NCI-H524 treated with DMSO at 0.1 percent for 48 hours (cell line): Measurements from ENCODE around the gene SPAG7.
"Not testable (repeated sequence)": the region's sequence is repeated elsewhere in the genome, so short reads cannot be mapped to it uniquely, and the experiment has no call there.

Experiments
- DNase-seq: peaks from one replicate; lab custom pipeline; 2025; lab: John Stamatoyannopoulos, UW

The SPAG7 gene

DNA sequence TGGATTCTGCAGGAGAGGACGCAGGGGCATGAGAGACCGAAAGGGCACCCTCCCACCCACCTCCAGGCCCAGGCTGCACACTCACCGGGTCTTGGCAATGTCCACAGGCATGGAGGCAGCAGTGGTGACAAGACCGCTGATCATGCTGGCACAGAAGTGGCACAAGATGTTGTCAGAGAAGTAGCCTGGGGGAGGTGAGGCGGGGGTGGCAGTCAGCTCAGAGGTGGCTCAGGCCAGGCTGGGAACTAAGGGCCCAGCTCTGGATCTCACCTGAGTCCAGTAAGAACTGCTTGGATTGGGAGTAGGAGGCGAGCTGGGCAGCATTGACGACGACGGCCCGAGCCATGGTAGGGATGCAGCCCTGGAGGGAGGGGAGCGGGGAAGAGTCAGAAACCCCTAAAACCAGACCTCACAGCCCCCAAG is 29.5 kb downstream of the SPAG7 start:
- no peak for DNase-seq

DNA sequence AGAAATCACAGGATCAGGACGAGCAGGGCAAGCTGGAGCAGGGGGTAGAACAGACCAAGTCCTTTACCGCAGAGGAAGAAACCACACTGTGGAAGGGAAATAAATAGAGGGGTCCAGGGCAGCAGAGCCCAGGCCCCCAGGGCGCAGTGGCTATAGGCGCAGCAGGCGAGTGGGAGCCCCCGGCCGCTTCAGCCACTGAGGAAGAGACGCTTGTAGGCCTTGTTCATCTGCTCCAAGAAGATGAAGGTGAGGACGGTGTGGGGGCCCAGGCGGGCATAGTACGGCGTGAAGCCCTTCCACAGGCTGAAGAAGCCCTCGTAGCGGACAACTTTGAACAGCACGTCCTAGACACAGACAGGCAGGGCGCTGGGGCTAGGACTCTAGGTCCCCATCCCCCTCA is 30.1 kb downstream of the SPAG7 start:
- no peak for DNase-seq

DNA sequence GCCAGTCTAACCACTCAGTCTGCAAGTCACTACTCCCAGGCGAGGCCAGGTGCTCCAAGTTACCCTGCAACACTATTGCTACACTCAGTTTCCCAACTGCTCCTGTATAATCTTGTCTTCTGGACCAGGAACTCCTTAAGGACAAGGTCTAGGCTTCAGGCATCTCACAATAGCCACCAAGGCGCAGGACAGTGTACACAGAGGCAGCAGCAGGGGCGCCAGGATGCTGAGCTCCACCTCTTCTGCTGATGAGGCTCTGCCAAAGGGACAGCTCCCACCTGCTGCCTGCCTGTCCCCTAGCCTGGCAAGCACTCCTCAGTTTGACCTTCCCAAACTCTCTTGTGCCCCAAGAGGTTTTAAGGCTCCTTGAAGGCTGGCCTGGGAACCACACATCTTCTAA is 31.2 kb downstream of the SPAG7 start:
- DNase-seq: no peak

- no peak for DNase-seq
Measured at GRCh38 chr17:4935650-4936049, 32.0 kb downstream of the SPAG7 start.

- no peak for DNase-seq
Measured at GRCh38 chr17:4934173-4934979, 33.2 kb downstream of the SPAG7 start.

- DNase-seq: no peak
Measured at GRCh38 chr17:4933646-4934045, 34.0 kb downstream of the SPAG7 start.

DNA sequence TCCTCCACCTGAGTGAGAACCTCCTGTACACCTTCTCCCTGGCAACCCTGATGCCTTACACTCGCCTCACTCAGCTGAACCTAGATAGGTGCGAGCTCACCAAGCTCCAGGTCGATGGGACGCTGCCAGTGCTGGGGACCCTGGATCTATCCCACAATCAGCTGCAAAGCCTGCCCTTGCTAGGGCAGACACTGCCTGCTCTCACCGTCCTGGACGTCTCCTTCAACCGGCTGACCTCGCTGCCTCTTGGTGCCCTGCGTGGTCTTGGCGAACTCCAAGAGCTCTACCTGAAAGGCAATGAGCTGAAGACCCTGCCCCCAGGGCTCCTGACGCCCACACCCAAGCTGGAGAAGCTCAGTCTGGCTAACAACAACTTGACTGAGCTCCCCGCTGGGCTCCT is 34.9 kb downstream of the SPAG7 start:
- DNase-seq: no peak

GRCh38 chr17:4931963-4932362 is 35.7 kb downstream of the SPAG7 start, which contains the start of gene GP1BA:
GP1BA (plus strand) TSS chr17:4932277; CDS start chr17:4932605, 328 bp downstream.
- DNase-seq: no peak

DNA sequence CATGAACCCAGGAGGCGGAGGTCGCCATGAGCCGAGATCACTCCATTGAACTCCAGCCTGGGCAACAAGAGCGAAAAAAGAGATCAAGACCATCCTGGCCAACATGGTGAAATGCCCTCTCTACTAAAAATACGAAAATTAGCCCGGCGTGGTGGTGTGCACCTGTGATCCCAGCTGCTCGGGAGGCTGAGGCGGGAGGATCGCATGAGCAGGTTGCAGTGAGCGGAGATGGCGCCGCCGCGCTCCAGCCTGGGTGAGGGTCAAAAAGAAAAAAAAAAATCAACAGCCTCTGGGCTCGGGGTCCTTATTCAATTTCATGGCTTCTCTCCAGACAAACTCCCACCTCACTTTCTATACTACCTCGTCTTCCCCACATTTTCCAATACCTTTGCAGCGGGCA is 38.7 kb downstream of the SPAG7 start:
- DNase-seq: no peak

GRCh38 chr17:4926577-4927335 is 40.9 kb downstream of the SPAG7 start:
- DNase-seq: not testable (repeated sequence)

GRCh38 chr17:4921320-4921719 is 46.3 kb downstream of the SPAG7 start:
- no peak for DNase-seq

DNA sequence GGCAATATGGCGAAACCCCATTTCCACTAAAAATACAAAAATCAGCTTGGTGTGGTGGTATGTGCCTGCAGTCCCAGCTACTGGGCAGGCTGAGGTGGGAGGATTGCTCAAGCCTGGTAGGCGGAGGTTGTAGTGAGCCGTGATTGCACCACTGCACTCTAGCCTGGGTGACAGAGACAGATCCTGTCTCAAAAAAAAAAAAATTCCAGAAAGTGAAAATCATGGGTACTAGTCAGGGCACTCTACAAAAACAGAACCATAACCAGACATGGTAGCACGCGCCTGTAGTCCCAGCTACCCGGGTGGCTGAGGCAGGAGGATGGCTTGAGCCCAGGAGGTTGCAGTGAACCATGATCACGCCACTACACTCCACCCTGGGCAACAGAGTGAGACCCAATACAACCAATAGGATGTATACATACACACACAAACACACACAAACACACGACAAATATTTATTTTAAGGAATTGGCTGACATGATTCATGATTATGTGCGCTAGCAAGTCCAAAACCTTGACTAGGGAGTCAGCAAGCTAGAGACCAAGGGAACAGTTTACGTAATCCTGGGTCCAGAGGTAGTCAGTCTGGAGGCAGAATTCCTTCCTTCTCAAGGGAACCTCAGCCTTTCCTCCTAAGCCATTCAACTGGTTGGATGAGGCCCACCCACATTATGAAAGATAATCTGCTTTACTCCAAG is 47.1 kb downstream of the SPAG7 start:
- DNase-seq: no peak

- no peak for DNase-seq
Measured at GRCh38 chr17:4919511-4920047, 48.0 kb downstream of the SPAG7 start.

GRCh38 chr17:4914551-4914950 is 53.1 kb downstream of the SPAG7 start:
- not testable (repeated sequence) for DNase-seq

GRCh38 chr17:4913994-4914393 is 53.6 kb downstream of the SPAG7 start:
- no peak for DNase-seq
